Stimulated activated CD4-positive, alpha-beta T cell treated with anti-CD3 and anti-CD28 coated beads, Interleukin-1b, Interleukin-23, amount 100 ng/mL, for 24 hours (primary cell): ENCODE measurements around the gene SLC5A10.
"Not testable (repeated sequence)": the region's sequence is repeated elsewhere in the genome, so short reads cannot be mapped to it uniquely, and the experiment has no call there.

Experiments
- DNase-seq, 4 experiments: peaks; one replicate each; pipeline ENCODE4 v3.0.0-alpha.2; 2020; ENCODE audit warnings: low read depth in 4 of 4, low spot score in 1 of 4

The SLC5A10 gene

GRCh38 chr17:18946536-18946935 is 5.4 kb upstream of the SLC5A10 start:
- DNase-seq, result no peak

- no peak for DNase-seq
Measured at GRCh38 chr17:18947866-18948265, 4.1 kb upstream of the SLC5A10 start.

- no peak for DNase-seq
Measured at GRCh38 chr17:18948476-18949006, 3.4 kb upstream of the SLC5A10 start.

DNA sequence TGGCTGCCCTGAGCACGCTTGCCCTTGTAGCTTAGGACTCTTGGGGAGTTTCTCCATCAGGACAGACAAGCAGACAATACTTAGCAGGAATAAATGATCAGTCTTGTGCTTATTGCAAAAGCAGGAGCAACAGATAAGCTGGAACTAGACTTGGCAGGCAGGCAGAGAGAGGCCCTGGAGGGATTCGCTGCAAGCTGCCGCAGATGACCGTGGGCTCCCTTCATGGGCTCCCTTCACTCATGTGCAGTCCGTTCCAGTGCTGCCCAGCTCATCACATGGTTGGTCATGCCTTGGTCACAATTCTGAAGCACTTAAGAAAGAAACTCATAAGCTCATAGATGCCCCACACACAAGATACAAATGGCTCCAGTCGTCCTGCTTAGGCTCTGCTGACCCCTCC is 2.4 kb upstream of the SLC5A10 start:
- no peak for DNase-seq

DNA sequence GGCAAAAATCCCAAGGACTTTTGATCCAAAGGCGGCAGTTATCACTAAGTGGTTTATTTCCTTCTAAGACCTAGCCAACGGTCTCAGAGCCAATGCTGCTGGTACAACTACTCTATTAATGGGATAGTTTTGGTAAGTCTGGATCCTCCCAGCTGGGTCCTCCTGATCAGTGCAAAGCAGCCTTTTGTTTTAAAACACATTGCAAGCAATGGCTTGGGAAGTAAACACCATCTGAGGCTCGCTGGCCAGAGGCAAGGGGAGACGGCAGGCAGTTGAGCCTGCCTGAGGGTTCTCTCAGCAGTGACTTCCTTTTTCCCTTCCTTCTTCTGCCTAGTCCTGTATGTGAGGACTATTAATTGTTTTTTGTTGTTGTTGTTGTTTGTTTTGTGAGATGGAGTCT is 1.6 kb upstream of the SLC5A10 start:
- no peak for DNase-seq

- no peak for DNase-seq
Measured at GRCh38 chr17:18950944-18951905, 740 bp upstream of the SLC5A10 start.

DNA sequence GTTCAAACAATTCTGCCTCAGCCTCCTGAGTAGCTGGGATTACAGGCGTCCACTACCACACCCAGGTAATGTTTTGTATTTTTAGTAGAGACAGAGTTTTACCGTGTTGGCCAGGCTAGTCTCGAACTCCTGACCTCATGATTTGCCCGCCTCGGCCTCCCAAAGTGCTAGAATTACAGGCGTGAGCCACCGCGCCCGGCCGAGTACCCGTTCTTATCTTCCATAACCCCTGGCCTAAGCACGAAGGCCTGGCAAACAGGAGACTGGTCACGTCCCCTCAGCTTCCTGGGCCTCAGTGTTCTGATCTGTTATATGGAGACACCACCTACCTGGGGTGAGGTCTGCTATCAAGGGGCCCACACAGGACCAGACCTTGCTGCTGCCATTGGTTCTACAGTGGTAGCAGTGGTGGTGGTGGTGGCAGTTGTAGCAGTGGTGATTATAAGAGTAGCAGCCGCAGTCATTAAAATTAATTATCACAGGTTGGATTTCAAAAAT is 1.3 kb downstream of the SLC5A10 start:
- no peak for DNase-seq

GRCh38 chr17:18954321-18954720 is 2.4 kb downstream of the SLC5A10 start:
- no peak for DNase-seq

DNA sequence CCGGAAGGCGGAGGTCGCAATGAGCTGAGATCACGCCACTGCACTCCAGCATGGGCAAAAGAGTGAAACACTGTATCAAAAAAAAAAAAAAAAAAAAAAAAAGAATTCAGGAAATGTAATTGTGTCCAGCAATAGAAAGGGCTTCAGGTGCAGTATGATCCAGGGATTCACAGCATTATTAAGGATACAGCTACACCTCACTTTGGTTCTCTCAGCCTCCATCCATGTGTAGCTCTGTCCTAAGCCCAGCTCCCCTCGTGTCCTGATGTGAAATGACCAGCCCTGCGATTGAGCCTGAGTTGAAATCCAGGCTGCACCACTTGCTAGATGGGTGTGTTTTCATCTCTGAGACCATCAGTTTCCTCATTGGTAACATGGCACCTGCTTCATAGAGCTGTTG is 3.0 kb downstream of the SLC5A10 start:
- DNase-seq, result no peak

- DNase-seq, result not testable (repeated sequence)
Measured at GRCh38 chr17:18956021-18956420, 4.1 kb downstream of the SLC5A10 start.

DNA sequence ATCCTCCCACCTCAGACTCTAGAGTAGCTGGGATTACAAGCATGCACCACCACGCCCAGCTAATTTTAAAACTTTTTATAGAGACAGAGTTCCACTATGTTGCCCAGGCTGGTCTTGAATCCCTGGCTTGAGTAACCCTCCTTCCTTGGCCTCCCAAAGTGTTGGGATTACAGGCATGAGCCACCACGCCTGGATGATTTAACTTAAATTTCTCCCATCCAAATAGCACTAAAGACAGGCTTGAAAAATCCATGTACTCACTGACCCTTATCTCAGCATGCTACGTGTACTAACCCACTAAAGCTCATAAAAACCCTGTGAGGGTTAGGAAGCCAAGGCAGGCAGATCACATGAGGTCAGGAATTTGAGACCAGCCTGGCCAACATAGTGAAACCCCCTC is 4.6 kb downstream of the SLC5A10 start:
- no peak for DNase-seq

DNA sequence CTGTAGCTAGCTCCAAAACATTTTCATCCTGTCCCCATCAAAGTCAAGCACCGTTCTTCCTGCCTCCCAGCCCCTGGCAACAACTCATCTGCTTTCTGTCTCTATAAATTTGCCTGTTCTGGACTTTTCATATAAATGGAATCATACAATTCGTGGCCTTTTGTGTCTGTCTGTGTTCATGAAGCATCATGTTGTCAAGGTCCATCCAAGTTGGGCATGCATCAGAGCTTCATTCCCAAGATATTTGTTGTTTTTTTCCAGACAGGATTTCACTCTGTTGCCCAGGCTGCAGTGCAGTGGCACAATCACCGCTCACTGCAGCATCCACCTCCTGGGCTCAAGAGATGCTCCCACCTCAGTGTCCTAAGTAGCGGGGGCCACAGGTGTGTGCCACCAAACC is 5.9 kb downstream of the SLC5A10 start:
- no peak for DNase-seq

DNA sequence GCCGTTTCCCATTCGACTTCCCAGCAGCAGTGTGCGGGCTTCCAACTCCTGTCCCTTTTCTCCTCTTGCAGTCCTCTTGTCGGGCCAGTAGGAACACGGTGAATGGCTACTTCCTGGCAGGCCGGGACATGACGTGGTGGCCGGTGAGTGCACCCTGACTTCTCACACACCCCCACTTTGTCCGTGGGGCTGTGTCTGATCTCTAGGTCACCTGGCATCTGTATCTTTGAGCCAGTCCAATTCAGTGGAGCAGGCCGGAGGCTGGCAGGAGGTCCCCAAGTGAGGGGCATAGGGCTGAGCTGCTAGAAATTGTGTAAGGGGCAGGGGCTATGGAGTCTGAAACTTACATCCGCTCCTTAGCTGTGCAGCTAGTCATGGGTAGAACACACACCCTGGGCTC is 6.6 kb downstream of the SLC5A10 start:
- DNase-seq, result no peak

DNA sequence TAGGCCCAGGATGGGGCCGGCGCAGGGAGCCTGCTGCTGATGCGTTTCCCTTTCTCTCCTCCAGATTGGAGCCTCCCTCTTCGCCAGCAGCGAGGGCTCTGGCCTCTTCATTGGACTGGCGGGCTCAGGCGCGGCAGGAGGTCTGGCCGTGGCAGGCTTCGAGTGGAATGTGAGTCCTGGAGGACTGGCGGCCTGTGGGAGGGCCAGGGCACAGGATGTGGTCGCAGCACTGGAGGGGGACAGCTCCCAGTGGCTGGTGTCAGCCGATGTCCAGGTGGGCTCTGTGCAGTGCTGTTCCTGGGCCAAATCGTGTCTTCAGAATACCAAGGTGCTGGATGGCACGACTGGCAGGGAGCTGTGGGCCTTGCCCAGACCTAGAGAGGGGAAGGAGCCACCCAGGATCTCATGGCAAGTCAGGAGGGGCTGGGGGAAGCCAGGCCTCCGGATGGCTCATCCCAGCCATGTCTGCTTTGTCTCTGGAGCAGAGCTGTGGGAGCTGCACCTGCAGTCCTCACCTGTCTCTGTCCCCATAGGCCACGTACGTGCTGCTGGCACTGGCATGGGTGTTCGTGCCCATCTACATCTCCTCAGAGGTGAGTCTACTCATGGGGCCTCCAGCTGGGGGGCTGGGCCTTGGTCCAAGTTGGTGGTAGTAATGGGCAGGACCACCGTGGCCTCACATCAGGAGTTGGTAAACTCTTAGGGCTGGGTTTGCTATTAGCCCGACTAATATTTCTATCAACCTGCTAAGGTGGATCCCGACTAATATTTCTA is 7.3 kb downstream of the SLC5A10 start:
- DNase-seq, result no peak

DNA sequence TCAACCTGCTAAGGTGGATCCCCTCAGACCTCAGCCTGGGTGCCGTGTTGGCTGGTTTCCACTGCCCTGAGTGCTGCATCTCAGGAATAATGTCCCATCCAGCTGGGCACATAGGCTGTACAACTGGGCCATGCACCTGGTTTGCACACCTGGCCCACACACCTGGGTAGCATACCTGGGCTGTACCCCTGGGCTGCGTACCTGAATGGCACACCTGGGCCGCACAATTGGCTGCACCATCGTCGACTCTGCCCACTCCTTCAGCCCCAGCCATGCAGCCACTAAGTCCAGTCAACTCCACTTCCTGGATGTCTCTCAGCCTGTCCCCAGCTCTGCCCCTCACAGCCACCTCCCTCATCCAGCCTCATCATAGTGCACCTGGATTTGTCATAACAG is 7.9 kb downstream of the SLC5A10 start:
- DNase-seq, result no peak

GRCh38 chr17:18960241-18960665 is 8.3 kb downstream of the SLC5A10 start:
- no peak for DNase-seq

DNA sequence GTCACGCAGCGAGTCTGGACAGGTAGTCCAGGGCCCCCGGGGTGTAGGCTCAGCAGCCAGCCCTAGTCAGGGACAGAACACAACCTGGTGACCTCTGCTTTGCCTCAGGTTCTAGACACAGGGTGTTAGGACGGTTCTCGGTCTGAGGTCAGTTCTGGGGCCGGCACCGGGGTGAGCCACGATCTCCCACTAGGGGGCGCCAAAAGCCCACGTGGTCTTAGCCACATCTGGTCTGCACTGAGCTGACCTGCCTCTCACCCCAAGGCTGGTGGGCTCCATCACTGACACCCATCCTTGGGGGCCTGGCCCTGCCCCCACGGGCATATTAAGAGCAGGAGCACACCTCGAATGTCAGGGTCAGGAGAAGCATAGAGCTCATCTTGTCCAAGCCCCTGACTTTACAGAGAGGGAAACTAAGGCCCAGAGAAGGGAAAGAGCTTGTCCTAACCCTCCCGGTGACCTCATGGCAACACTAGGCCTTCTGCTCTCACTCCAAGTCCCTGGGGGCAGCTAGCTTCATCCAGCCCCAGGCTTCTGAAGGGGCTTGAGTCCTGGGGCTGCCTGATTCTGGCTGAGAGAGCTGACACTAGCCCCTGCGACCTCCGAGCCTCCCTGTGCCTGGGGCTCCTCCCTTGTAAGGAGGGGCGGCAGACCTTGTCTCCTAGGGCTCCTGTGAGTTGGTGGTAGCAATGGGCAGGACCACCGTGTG is 9.0 kb downstream of the SLC5A10 start:
- peak; percentile 67 to 80 (median 73) for DNase-seq

- no peak for DNase-seq
Measured at GRCh38 chr17:18961634-18962493, 9.9 kb downstream of the SLC5A10 start.

GRCh38 chr17:18962494-18962815 is 10.5 kb downstream of the SLC5A10 start:
- no peak for DNase-seq
